Endometrial microvascular endothelial cells (primary cell): ENCODE results near the gene FGF4. TPM values are rescaled to one million over a fixed set of nuclear protein-coding genes. Genes with fewer than 3 reads are reported as not detected.

Experiments used
- in situ Hi-C: cut with HindIII; loops from 2 replicates; pipeline ENCODE4 v1.10.0; 2017; ENCODE audit warnings: low sequenced_read_pairs, low pct_unique_long_range_greater_than_20kb; ENCODE audit errors: inconsistent ontology term
- total RNA-seq: library from RNA; depleted of rRNA; stranded (reverse); fragments of >200 nt; gene quantifications from one replicate; pipeline ENCODE4 v1.2.3, GENCODE V29; 2015; ENCODE audit errors: inconsistent ontology term

Gene FGF4
- not detected for total RNA-seq

DNA sequence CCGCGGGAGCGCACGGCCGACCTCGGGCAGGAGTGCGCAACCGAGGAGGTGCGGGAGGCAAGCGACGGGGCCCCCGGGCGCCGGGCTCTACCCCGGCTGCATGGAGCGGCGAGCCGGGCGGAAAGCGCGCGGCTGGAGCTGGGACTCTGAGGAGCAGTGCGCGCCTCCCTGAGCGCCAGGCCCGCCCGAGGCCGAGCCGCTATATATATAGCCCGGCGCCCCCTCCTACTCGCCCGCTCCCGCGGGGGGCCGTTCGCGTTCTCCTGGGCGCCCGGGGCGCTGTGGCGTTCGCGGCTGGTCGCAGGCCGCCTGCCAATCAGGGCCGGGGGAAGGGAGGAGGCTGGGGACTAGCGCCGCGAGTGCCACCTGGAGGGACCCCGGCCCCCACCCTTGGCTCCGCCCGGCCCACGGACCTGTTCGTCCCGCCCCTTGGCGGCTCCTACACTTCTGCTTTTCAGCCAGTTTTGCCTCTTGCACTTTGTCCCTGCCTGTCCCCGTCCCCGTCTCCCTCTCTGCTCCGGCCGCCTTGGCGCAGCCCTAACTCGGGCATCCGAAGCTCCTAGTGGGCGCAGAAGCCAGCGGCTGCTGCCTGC is at the start of gene FGF4:
TSS of gene FGF4 (minus strand) at position 179 of the 593 bp plus-strand sequence. CDS start 257 bp downstream, outside the sequence.
- in situ Hi-C loops = no loop called here

GRCh38 chr11:69823641-69824265 is 48.6 kb upstream of the FGF4 start:
- in situ Hi-C loops = no loop called here

GRCh38 chr11:69822676-69823494 is 47.7 kb upstream of the FGF4 start:
- in situ Hi-C loops = no loop called here

GRCh38 chr11:69821511-69822040 is 46.4 kb upstream of the FGF4 start:
- in situ Hi-C loops = no loop called here

DNA sequence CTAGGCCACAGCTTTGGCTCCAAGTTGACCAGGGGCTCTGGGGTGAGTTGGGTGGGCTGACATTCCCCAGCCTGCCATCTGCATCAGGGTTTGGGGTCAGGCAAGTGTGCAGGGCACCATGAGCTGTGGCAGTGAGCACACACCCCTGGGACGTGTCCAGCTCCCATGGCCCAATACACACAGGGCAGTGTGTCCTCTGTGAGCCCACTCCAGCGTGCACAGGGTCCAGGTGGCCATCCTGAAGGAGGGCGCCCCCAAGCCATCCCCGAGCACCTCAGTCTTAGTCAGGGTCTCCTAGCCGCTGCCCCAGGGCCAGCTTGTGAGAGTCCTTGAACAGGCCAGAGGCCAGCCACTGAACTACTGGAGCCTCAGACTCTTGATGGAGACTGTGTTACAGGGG is 45.3 kb upstream of the FGF4 start:
- in situ Hi-C loops = no loop called here

GRCh38 chr11:69819541-69820070 is 44.5 kb upstream of the FGF4 start:
- in situ Hi-C loops = no loop called here

GRCh38 chr11:69818603-69819441 is 43.7 kb upstream of the FGF4 start, which contains the start of gene FGF3:
Gene FGF3, minus strand, starts transcription at chr11:69819416. Its CDS starts 483 bp downstream, at chr11:69818933.
- in situ Hi-C loops = no loop called here

DNA sequence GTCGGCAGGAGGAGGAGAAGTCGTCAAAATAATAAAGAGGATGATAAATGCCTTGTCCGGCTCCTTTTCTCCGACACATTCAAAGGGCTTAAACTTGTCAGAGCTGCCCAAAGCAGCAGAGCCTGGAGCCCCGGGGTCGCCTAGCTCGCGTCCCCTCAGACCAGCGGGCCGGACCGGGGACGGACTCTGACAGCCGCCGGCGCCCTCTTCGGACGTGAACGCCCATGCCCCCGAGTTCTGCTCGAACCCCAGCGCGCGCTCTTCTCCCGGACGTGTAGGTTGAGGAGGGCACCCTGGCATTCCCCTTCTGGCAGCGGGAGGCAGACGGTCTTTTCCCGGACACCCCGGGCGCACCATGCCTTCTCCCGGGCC is 43.1 kb upstream of the FGF4 start:
- in situ Hi-C loops = no loop called here

DNA sequence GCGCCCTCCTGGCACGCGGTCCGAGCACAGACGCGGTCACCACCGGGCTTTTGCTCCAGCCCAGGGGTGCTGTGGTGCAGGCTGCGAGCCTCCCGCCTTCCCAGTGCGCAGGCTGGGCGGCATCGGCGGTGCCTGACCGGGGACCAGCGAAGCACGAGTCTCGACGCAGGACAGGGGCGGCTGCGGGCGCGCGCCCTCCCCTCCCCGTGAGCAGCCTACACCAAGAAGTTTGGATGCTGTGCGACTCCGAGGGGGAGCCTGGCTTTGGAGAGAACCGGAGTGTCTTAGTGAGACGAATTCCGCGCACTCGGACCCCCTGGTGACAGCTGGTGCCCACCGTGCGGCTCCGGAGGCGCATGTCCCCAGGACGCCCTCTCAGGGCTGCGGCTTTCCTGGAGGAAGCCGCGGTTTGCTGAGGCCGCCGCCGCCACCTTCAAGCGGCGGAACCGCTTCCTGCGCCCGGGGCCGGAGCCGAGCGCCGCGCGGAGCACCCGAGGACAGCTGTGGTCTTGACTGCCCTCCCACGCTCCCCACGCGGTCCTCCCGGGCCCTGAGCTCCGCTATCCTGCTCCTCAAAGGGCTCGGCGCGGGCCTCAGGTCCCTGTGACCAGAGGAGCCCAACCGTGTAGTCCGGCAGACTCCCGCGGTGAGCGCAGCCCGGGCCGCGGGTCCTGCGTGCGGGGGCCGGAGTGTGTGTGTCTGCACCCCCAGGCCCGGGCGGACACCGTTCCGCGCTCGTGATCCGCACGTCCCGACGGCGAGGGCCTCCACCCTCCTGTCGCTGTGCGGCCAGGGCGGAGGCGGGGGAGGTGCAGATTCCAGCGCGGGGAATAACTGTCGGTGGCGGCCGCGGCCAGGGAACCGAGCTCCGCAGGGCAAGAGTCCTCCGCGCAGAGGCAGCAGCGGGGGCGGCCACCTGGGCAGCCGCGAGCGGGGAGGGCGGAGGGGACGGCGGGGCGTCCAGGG is 42.4 kb upstream of the FGF4 start:
- in situ Hi-C loops = no loop called here

DNA sequence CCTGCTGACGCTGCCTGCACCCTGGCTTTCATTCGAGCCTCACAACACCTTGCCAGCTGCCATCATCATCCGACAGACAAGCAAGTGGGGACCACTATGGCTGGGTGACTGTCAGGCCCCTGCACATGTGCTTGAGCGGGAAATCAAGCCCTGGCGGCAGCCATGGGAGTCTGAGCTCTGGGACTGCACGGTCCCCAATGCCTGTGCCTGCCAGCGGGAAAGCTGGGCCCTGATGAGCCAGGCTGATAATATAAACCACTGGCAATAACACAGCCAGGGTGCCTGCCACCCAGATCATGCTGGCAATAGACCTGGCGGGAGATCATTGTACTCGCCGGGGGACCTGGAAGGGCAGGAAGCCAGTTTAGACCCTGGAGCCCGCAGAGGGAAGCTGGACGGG is 41.5 kb upstream of the FGF4 start:
- in situ Hi-C loops = no loop called here

DNA sequence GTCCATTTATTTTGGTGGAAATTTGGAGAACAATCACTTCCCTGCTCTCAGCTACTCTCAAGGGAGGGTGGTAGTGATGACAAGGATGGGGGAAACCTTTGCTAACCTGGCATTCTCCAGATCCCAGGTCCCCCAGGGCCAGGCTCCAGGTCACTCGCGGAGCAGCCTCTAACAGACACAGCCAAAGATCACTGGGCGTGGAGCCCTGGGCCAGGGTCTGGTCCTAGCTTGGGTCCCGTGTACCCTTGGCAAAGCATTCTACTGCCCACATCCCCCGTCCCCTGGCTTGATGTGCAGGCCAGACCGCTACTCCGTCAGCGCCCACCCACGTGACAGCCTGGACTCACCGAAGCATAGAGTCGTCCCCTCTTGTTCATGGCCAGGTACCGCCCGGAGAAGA is 40.8 kb upstream of the FGF4 start:
- in situ Hi-C loops = no loop called here

- in situ Hi-C loops = no loop called here
These were observed 39.8 kb upstream of the FGF4 start for GRCh38 chr11:69814902-69815301.

- in situ Hi-C loops = no loop called here
These were observed 39.3 kb upstream of the FGF4 start for GRCh38 chr11:69814411-69814810.

DNA sequence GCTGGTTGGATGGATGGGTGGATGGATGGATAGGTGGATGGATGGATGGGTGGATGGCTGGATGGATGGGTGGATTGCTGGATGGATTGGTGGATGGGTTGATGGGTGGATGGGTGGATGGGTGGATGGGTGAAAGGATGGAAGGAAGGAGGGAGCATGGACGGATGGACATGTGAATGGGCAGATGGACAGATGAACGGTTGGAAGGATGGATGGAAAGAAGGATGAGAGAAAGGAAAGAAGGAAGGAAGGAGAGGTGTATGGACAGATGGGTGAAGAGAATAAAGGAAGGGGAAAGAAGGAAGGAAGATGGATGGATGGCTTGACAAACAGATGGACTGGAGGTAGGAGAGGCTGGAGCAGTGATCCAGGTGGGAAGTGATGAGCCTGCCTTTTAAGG is 38.7 kb upstream of the FGF4 start:
- in situ Hi-C loops = no loop called here

DNA sequence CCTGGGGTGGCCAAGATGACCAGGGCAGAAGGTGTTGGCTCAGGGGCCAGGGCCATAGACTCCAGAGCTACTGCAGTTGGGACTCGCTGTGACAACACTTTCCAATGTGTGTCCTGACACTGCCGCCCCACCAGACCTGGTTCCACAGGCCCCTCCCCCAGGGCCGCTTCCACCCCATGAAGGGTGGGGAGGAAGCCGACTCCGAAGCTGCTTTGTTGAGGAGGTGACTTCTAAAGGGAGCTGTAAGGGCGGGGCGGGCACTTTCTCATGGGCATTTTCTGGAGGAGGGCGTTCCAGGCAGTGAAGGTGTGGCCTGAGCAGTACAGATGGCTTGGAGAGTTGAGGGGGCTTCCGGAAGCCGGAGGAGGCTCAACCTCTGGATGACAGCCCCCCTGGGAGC is 37.8 kb upstream of the FGF4 start:
- in situ Hi-C loops = no loop called here

- in situ Hi-C loops = no loop called here
These were observed 37.1 kb upstream of the FGF4 start for GRCh38 chr11:69812256-69812655.

DNA sequence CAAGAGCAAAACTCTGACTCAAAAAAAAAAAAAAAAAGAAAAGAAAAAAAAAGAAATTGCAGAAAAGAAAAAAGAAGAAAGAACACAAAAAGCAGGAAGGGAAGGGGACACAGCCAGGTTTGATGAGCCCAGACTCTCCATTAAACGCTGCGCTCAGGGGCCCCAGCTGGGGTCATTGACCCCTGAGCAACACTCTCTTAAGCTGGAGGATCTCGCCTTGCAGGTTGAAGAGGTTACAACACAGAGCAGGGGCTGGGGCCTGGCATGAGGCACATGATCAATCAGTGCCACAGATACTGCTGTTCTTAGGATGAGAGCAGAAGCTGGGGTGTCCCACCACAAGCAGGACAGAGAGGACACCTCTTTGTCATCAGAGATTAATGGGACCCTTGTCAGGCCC is 36.3 kb upstream of the FGF4 start:
- in situ Hi-C loops = no loop called here
